ENCODE data around the gene CYTIP. TPM values are rescaled to one million over a fixed set of nuclear protein-coding genes. Genes with fewer than 3 reads are reported as not detected.

CYTIP gene
- total and polyA plus RNA-seq, 4 donors = 1.6 to 5.5 (median 2.1) TPM

DNA sequence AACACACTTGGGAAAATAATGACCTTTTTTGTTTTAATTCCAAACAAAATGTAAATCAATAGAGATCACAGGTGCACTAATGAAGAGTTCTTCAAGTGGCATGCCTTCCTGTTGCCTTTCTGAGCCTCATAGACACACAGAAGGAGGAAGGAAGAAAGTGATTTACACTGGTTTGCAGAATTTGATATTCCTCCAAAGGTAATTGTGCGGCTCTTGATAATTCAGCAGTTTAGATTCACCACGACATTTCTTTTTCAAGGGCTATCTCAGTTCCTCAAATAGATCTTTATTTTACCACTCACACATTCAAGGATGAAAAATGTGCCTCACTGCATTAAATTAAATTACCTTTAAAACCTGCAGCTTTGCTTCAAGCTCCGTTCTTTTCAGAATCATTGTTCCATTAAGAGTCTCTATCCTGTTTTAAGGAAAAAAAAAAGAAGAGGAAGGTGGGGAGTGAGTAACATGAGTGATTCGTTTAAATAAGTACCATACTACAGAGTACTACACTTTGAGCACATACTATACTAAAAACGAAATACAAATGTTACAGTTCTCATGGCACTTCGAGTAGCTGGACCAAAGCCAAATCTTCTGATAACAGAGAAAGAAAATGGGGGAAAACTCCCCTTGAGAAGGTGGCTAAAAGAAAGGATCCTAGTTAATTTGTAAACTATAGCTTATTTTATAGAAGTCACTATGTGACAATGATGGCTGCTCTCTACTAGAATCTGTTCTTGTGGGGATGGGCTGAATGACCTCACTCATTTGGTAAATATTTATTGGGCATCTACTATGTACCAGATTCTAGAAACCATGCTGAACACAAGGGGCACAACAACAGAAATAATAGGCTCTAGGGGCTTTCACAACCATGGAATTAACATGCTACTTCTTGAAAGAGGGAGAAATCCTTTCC, 16.6 kb downstream of the CYTIP start:
- H3K4me3 ChIP-seq (ENCODE audit: low read depth in 1 of 3, low read length in 3 of 3) = no peak overlapping the region
- WGBS = 71% methylated on average over 6 of the region's 6 CpGs
- no peaks in the 10 kb centered on the region for H3K36me3 ChIP-seq (ENCODE audit: control insufficient read depth in 4 of 4, insufficient read depth in 3 of 4, low read depth in 1 of 4, low read length in 3 of 4)
- no peaks in the 10 kb centered on the region for H3K4me1 ChIP-seq (ENCODE audit: control insufficient read depth in 4 of 4, insufficient read depth in 4 of 4, low read length in 3 of 4)
- TF ChIP-seq TAF1 (conservative IDR thresholded peaks at IDR 0.05) = no peak
- no peak for TF ChIP-seq MAX (IDR thresholded peaks at IDR 0.05)
- no peak for TF ChIP-seq HNF4G (IDR thresholded peaks at IDR 0.05)
- TF ChIP-seq FOXA1 (IDR thresholded peaks at IDR 0.05) = no peak
- H3K9me3 ChIP-seq (ENCODE audit: control insufficient read depth in 4 of 4, low read length in 3 of 4) = peaks cover 0 to 8% (median 4%) of the 10 kb centered on the region in 4 donors
- no peak for DNase-seq (ENCODE audit: low spot score)
- H3K27me3 ChIP-seq (ENCODE audit: control insufficient read depth in 4 of 4, insufficient read depth in 4 of 4, low read length in 3 of 4) = no peaks in the 10 kb centered on the region
- no peak overlapping the region for H3K27ac ChIP-seq (ENCODE audit: low read depth in 1 of 2, low read length in 2 of 2)
- no peak overlapping the region for H3K9ac ChIP-seq (ENCODE audit: low read depth in 1 of 2, low read length in 2 of 2)

- DNase-seq (ENCODE audit: low spot score) = no peak
- Histone ChIP-seq H3K27me3 (ENCODE audit: control insufficient read depth in 4 of 4, insufficient read depth in 4 of 4, low read length in 3 of 4) (no peaks in the 10 kb centered on the region), H3K4me3 (ENCODE audit: low read depth in 1 of 3, low read length in 3 of 3) (no peak overlapping the region), H3K27ac (ENCODE audit: low read depth in 1 of 2, low read length in 2 of 2) (no peak overlapping the region), H3K36me3 (ENCODE audit: control insufficient read depth in 4 of 4, insufficient read depth in 3 of 4, low read depth in 1 of 4, low read length in 3 of 4) (no peaks in the 10 kb centered on the region), H3K9ac (ENCODE audit: low read depth in 1 of 2, low read length in 2 of 2) (no peak overlapping the region), H3K4me1 (ENCODE audit: control insufficient read depth in 4 of 4, insufficient read depth in 4 of 4, low read length in 3 of 4) (no peaks in the 10 kb centered on the region), H3K9me3 (ENCODE audit: control insufficient read depth in 4 of 4, low read length in 3 of 4) (peaks cover 0 to 8% (median 4%) of the 10 kb centered on the region in 4 donors)
- WGBS = 80% methylated on average over 4 of the region's 4 CpGs
- no peak for TF ChIP-seq JUND (IDR thresholded peaks at IDR 0.05)
- no peak for TF ChIP-seq ZBTB33 (IDR thresholded peaks at IDR 0.05)
- no peak for TF ChIP-seq EGR1 (IDR thresholded peaks at IDR 0.05; ENCODE audit: low read depth in 2 of 2)
- no peak for TF ChIP-seq SP1 (IDR thresholded peaks at IDR 0.05)
- no peak for TF ChIP-seq CTCF (IDR thresholded peaks at IDR 0.05; ENCODE audit: low read depth, low read length, missing input control)
- TF ChIP-seq YY1 (IDR thresholded peaks at IDR 0.05) = no peak
These were observed 17.4 kb downstream of the CYTIP start for GRCh38 chr2:157426477-157426994.

DNA sequence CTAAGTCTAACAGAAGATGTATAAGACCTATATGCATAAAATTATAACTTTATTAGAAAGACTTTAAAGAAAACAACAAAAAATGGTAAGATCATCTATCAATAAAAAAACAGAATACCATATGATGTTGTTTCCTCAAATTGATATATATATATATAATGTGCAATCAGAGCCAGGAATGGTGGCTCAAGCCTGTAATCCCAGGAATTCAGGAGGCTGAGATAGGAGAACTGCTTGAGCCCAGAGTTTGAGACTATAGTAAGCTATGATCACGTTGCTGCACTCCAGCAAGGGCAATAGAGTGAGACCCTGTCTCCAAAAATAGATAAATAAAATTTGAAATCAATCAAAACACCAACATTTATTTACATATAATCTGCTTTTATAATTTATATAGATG, 19.5 kb downstream of the CYTIP start:
- DNase-seq (ENCODE audit: low spot score) = no peak
- no peak overlapping the region for H3K27ac ChIP-seq (ENCODE audit: low read depth in 1 of 2, low read length in 2 of 2)
- H3K4me3 ChIP-seq (ENCODE audit: low read depth in 1 of 3, low read length in 3 of 3) = no peak overlapping the region
- H3K9me3 ChIP-seq (ENCODE audit: control insufficient read depth in 4 of 4, low read length in 3 of 4) = peaks cover 0 to 8% (median 4%) of the 10 kb centered on the region in 4 donors
- H3K9ac ChIP-seq (ENCODE audit: low read depth in 1 of 2, low read length in 2 of 2) = no peak overlapping the region
- 69% methylated on average over 1 of the region's 1 CpG for WGBS
- no peaks in the 10 kb centered on the region for H3K4me1 ChIP-seq (ENCODE audit: control insufficient read depth in 4 of 4, insufficient read depth in 4 of 4, low read length in 3 of 4)
- no peaks in the 10 kb centered on the region for H3K27me3 ChIP-seq (ENCODE audit: control insufficient read depth in 4 of 4, insufficient read depth in 4 of 4, low read length in 3 of 4)
- H3K36me3 ChIP-seq (ENCODE audit: control insufficient read depth in 4 of 4, insufficient read depth in 3 of 4, low read depth in 1 of 4, low read length in 3 of 4) = no peaks in the 10 kb centered on the region
- TF ChIP-seq MAX (IDR thresholded peaks at IDR 0.05) = no peak
- no peak for TF ChIP-seq NR2F2 (IDR thresholded peaks at IDR 0.05)
- no peak for TF ChIP-seq GABPA (IDR thresholded peaks at IDR 0.05 in 1 of 2, conservative IDR thresholded peaks at IDR 0.05 in 1 of 2)
- TF ChIP-seq RXRA (IDR thresholded peaks at IDR 0.05) = no peak
- TF ChIP-seq ZBTB33 (IDR thresholded peaks at IDR 0.05) = no peak
- no peak for TF ChIP-seq YY1 (IDR thresholded peaks at IDR 0.05)
- TF ChIP-seq, protein P1, sequence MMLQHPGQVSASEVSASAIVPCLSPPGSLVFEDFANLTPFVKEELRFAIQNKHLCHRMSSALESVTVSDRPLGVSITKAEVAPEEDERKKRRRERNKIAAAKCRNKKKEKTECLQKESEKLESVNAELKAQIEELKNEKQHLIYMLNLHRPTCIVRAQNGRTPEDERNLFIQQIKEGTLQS (IDR thresholded peaks at IDR 0.05) = no peak
- TF ChIP-seq TAF1 (conservative IDR thresholded peaks at IDR 0.05) = no peak
- TF ChIP-seq JUND (IDR thresholded peaks at IDR 0.05) = no peak
- TF ChIP-seq FOXA2 (IDR thresholded peaks at IDR 0.05) = no peak
- TF ChIP-seq, protein P2, sequence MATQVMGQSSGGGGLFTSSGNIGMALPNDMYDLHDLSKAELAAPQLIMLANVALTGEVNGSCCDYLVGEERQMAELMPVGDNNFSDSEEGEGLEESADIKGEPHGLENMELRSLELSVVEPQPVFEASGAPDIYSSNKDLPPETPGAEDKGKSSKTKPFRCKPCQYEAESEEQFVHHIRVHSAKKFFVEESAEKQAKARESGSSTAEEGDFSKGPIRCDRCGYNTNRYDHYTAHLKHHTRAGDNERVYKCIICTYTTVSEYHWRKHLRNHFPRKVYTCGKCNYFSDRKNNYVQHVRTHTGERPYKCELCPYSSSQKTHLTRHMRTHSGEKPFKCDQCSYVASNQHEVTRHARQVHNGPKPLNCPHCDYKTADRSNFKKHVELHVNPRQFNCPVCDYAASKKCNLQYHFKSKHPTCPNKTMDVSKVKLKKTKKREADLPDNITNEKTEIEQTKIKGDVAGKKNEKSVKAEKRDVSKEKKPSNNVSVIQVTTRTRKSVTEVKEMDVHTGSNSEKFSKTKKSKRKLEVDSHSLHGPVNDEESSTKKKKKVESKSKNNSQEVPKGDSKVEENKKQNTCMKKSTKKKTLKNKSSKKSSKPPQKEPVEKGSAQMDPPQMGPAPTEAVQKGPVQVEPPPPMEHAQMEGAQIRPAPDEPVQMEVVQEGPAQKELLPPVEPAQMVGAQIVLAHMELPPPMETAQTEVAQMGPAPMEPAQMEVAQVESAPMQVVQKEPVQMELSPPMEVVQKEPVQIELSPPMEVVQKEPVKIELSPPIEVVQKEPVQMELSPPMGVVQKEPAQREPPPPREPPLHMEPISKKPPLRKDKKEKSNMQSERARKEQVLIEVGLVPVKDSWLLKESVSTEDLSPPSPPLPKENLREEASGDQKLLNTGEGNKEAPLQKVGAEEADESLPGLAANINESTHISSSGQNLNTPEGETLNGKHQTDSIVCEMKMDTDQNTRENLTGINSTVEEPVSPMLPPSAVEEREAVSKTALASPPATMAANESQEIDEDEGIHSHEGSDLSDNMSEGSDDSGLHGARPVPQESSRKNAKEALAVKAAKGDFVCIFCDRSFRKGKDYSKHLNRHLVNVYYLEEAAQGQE (IDR thresholded peaks at IDR 0.05) = no peak

Data from liver (tissue), 9 donors.